A549 (cell line): ENCODE data around the gene ALDH1A2. TPM values are rescaled to one million over a fixed set of nuclear protein-coding genes. Genes with fewer than 3 reads are reported as not detected.

Experiments used
- ATAC-seq, 2 experiments: fragments of 200-7000 bp in 1 of 2; fragments of >200 bp in 1 of 2; cut with Nextera tagmentation in 1 of 2; cut with Tn5 transposase in 1 of 2; 3 replicates each; pipeline versions ENCODE4 v1.8.0 to v1.9.1; 2018 to 2020; ENCODE audit warnings: mild to moderate bottlenecking in 1 of 2, moderate library complexity in 1 of 2
- CTCF ChIA-PET: fragments of 300-600 bp; sonication (Branson Sonifier 250); formaldehyde crosslinking; extraction: SDS; loops from one replicate; lab custom pipeline; 2021; ENCODE audit warnings: antibody characterized with exemption, inconsistent platforms; lab: Yijun Ruan, JAX
- POLR2A ChIA-PET: fragments of 350-600 bp; formaldehyde crosslinking; extraction: SDS; loops from one replicate; lab custom pipeline; 2021; ENCODE audit warnings: antibody characterized with exemption, inconsistent platforms; lab: Yijun Ruan, JAX
- DNase-seq, 2 experiments: peaks; one replicate each; pipeline versions ENCODE4 v3.0.0 to v3.0.0-alpha.2; 2011 to 2016; ENCODE audit warnings: low read depth in 1 of 2, low spot score in 1 of 2
- FAIRE-seq: peaks from 2 replicates; lab custom pipeline; 2011; peaks lifted over from hg19 to GRCh38; lab: Jason Lieb, UNC
- H3K27ac ChIP-seq, 2 experiments: fragments of >200 bp; sonication (Bioruptor Twin); formaldehyde crosslinking; 3 replicates each; pipeline ENCODE4 v1.5.1; 2016 to 2017
- H3K4me1 ChIP-seq: fragments of >200 bp; sonication (Bioruptor Twin); formaldehyde crosslinking; 3 replicates; pipeline ENCODE4 v1.6.1; 2016
- H3K4me2 ChIP-seq: fragments of >200 bp; sonication (Bioruptor Twin); formaldehyde crosslinking; 3 replicates; pipeline ENCODE4 v1.6.1; 2016
- H3K4me3 ChIP-seq: fragments of >200 bp; sonication (Bioruptor Twin); formaldehyde crosslinking; 3 replicates; pipeline ENCODE4 v1.5.1; 2016
- H3K9me3 ChIP-seq: fragments of >200 bp; sonication (Bioruptor Twin); formaldehyde crosslinking; 3 replicates; pipeline ENCODE4 v1.6.1; 2016
- ATOH8 ChIP-seq: fragments of 250-450 bp; sonication (Bioruptor Pico); IDR thresholded peaks from 2 replicates; pipeline ENCODE4 v1.5.0; 2020; ENCODE audit warnings: low read depth, mild to moderate bottlenecking, moderate library complexity
- BCL3 ChIP-seq: fragments of >200 bp; sonication (Bioruptor Twin); formaldehyde crosslinking; IDR thresholded peaks from 3 replicates; pipeline ENCODE4 v1.6.1; 2016
- CBX8 ChIP-seq: fragments of 200-600 bp; sonication (generic); IDR thresholded peaks from 2 replicates; pipeline ENCODE4 v1.6.1; 2016
- CHD4 ChIP-seq: fragments of 200-600 bp; sonication (generic); IDR thresholded peaks from 2 replicates; pipeline ENCODE4 v1.6.1; 2016; ENCODE audit warnings: antibody characterized with exemption, mild to moderate bottlenecking, borderline replicate concordance
- E2F6 ChIP-seq: IDR thresholded peaks from 2 replicates; pipeline ENCODE4 v1.6.1; 2012; ENCODE audit warnings: low read depth, borderline replicate concordance
- FOSL2 ChIP-seq, 2 experiments: fragments of 450-650 bp in 1 of 2; fragments of >200 bp in 1 of 2; sonication (Bioruptor Twin) in 1 of 2; formaldehyde crosslinking; IDR thresholded peaks; 2 replicates each; pipeline versions ENCODE4 v1.5.0 to v1.6.1; 2016 to 2020; ENCODE audit warnings: mild to moderate bottlenecking in 1 of 2, moderate library complexity in 1 of 2
- FOXS1 ChIP-seq: fragments of 250-450 bp; sonication (Bioruptor Pico); IDR thresholded peaks from 2 replicates; pipeline ENCODE4 v1.5.0; 2020; ENCODE audit warnings: mild to moderate bottlenecking, moderate library complexity
- HEYL ChIP-seq: fragments of 250-450 bp; sonication (Bioruptor Pico); IDR thresholded peaks from 2 replicates; pipeline ENCODE4 v1.8.0; 2021; ENCODE audit warnings: mild to moderate bottlenecking, moderate library complexity
- HMGXB4 ChIP-seq: fragments of 250-450 bp; sonication (Bioruptor Pico); IDR thresholded peaks from 2 replicates; pipeline ENCODE4 v1.5.0; 2021; ENCODE audit warnings: mild to moderate bottlenecking, moderate library complexity, borderline replicate concordance
- MAFK ChIP-seq: fragments of 450-650 bp; IDR thresholded peaks from 2 replicates; pipeline ENCODE4 v1.6.1; 2014; ENCODE audit not compliant: partially characterized antibody
- MAZ ChIP-seq: fragments of 150-350 bp; IDR thresholded peaks from 2 replicates; pipeline ENCODE4 v1.6.1; 2014; ENCODE audit warnings: antibody characterized with exemption, low read depth, low read length, borderline replicate concordance
- NPAS2 ChIP-seq: fragments of 250-450 bp; sonication (Bioruptor Pico); IDR thresholded peaks from 2 replicates; pipeline ENCODE4 v1.8.0; 2022; ENCODE audit warnings: mild to moderate bottlenecking, moderate library complexity, borderline replicate concordance
- NR3C1 ChIP-seq: fragments of >200 bp; sonication (Bioruptor Twin); formaldehyde crosslinking; IDR thresholded peaks from 3 replicates; pipeline ENCODE4 v1.6.1; 2017
- POLR2AphosphoS2 ChIP-seq: conservative IDR thresholded peaks from 2 replicates; pipeline ENCODE4 v1.6.1; 2012; ENCODE audit warnings: low read length, improper control_type of control experiment, inconsistent platforms
- RNF2 ChIP-seq: fragments of 200-600 bp; sonication (generic); IDR thresholded peaks from 2 replicates; pipeline ENCODE4 v1.6.1; 2016; ENCODE audit warnings: low read depth, mild to moderate bottlenecking, antibody characterized with exemption, moderate library complexity, borderline replicate concordance
- SREBF2 ChIP-seq: fragments of 450-650 bp; IDR thresholded peaks from 2 replicates; pipeline ENCODE4 v1.6.1; 2014; ENCODE audit warnings: mild to moderate bottlenecking, moderate library complexity
- ZSCAN20 ChIP-seq: fragments of 250-450 bp; sonication (Bioruptor Pico); IDR thresholded peaks from 2 replicates; pipeline ENCODE4 v1.8.0; 2022; ENCODE audit warnings: mild to moderate bottlenecking, moderate library complexity
- WGBS: methylation state at CpG from one replicate; pipeline ENCODE4 v1.1.6; 2017; ENCODE audit errors: missing lambda C conversion rate; 5-methylcytosine and 5-hydroxymethylcytosine counted together
- polyA plus RNA-seq, 4 experiments: library from polyadenylated mRNA; depleted of rRNA in 3 of 4; stranded (reverse); fragments of >200 nt; fragmentation: RNase III in 1 of 4; extraction: RNeasy Plus Mini Kit Qiagen cat#74134 plus additional on column Dnase treatment in 1 of 4; gene quantifications; 2 replicates in 3 of 4; 3 replicates in 1 of 4; pipeline ENCODE4 v1.2.3, GENCODE V29; 2011 to 2017

The ALDH1A2 gene
- polyA plus RNA-seq, 2 of the 4 experiments (the other 2 are of a cell fraction) = 0.23 to 0.35 TPM

- no peak overlapping the region for H3K4me3 ChIP-seq
- no peak for TF ChIP-seq POLR2AphosphoS2
- peak; percentile 31 for TF ChIP-seq MAFK
- TF ChIP-seq, all 56 proteins: peak for 1
- WGBS = 35% methylated on average over 5 of the region's 5 CpGs
- DNase-seq (no peak), FAIRE-seq (peak; percentile 7), ATAC-seq (no peak)
- ChIA-PET POLR2A (no interaction called here), CTCF (interaction anchor here (1.6 kb wide), 1 partner anchor 188 kb away, joined by 4 read pairs; no protein-coding TSS in a partner anchor)
- H3K4me2 ChIP-seq = no peak overlapping the region
- H3K27ac ChIP-seq = no peak overlapping the region
- peaks cover 13% of the 10 kb centered on the region; the same call in 2 of the 3 replicates for H3K4me1 ChIP-seq
- H3K9me3 ChIP-seq = no peaks in the 10 kb centered on the region
Measured at GRCh38 chr15:57920911-57921310, 144.6 kb downstream of the ALDH1A2 start.

- Histone ChIP-seq H3K9me3 (no peaks in the 10 kb centered on the region), H3K4me2 (0 out of 3 replicates have a peak overlapping the region, but pooled peaks have one; percentile 9), H3K4me3 (no peak overlapping the region), H3K27ac (no peak overlapping the region), H3K4me1 (peaks cover 13% of the 10 kb centered on the region; the same call in 2 of the 3 replicates)
- ATAC-seq (peak in 1 of 2 experiments; percentile 59; a peak in 3 of 6 replicates), DNase-seq (peak in 1 of 2 experiments; percentile 22), FAIRE-seq (peak; percentile 92)
- TF ChIP-seq HMGXB4 = no peak
- TF ChIP-seq CBX8 = no peak
- no peak for TF ChIP-seq E2F6
- TF ChIP-seq HEYL (CRISPR knock-in tag) = no peak
- no peak for TF ChIP-seq FOXS1
- 0 out of 2 replicates have a peak, but pooled peaks have one; percentile 10 for TF ChIP-seq FOSL2 (IDR thresholded peaks at IDR 0.05)
- TF ChIP-seq FOSL2 (CRISPR knock-in tag; IDR thresholded peaks at IDR 0.05) = peak; percentile 20; the same call in 1 of the 2 replicates
- TF ChIP-seq NPAS2 (CRISPR knock-in tag) = no peak
- CTCF ChIA-PET = interaction anchor here (0.7 to 1.6 kb wide), 4 partner anchors 59 to 378 kb away, joined by 3 to 4 read pairs (median 4); no protein-coding TSS in a partner anchor
- POLR2A ChIA-PET = no interaction called here
- WGBS = 61% methylated on average over 2 of the region's 2 CpGs
Measured at GRCh38 chr15:57919754-57920153, 145.8 kb downstream of the ALDH1A2 start.

- no peak for DNase-seq
- FAIRE-seq = no peak
- Histone ChIP-seq H3K4me1 (peaks cover 9% of the 10 kb centered on the region; the same call in 2 of the 3 replicates), H3K9me3 (no peaks in the 10 kb centered on the region), H3K4me3 (no peak overlapping the region), H3K27ac (no peak overlapping the region), H3K4me2 (no peak overlapping the region)
- no peak for ATAC-seq
- CTCF ChIA-PET = interaction anchor here (0.7 kb wide), 1 partner anchor 30 kb away, joined by 3 read pairs; no protein-coding TSS in a partner anchor
- POLR2A ChIA-PET = no interaction called here
- TF ChIP-seq BCL3 = no peak
- no peak for TF ChIP-seq CHD4
- TF ChIP-seq MAZ = no peak
- TF ChIP-seq ATOH8 (CRISPR knock-in tag) = no peak
- no peak for TF ChIP-seq FOXS1
- no peak for TF ChIP-seq FOSL2 (IDR thresholded peaks at IDR 0.05)
- no peak for TF ChIP-seq FOSL2 (CRISPR knock-in tag; IDR thresholded peaks at IDR 0.05)
- TF ChIP-seq SREBF2 = no peak
- TF ChIP-seq RNF2 = no peak
- no peak for TF ChIP-seq ZSCAN20 (CRISPR knock-in tag)
- no peak for TF ChIP-seq NR3C1
- 35% methylated on average over 8 of the region's 8 CpGs for WGBS
Measured at GRCh38 chr15:57917998-57918397, 147.5 kb downstream of the ALDH1A2 start.
